H1 (cell line): Measurements from ENCODE around the gene GATD1. TPM values are rescaled to one million over a fixed set of nuclear protein-coding genes. Genes with fewer than 3 reads are reported as not detected.

ENCODE experiments used
- FOSL1 ChIP-seq: IDR thresholded peaks from 2 replicates; pipeline ENCODE4 v1.6.1; 2011; ENCODE audit warnings: mild to moderate bottlenecking, low read depth, low read length, moderate library complexity; ENCODE audit not compliant: insufficient read depth
- SRF ChIP-seq: IDR thresholded peaks from 2 replicates; pipeline ENCODE4 v1.6.1; 2011; ENCODE audit warnings: mild to moderate bottlenecking, low read depth, low read length, moderate library complexity
- polyA plus RNA-seq, 7 experiments: library from polyadenylated mRNA; depleted of rRNA in 3 of 7; stranded (reverse) in 5 of 7; unstranded in 2 of 7; fragments of >200 nt in 5 of 7; fragments of 200-250 nt in 2 of 7; gene quantifications; 1 replicate in 5 of 7; 2 replicates in 1 of 7; 4 replicates in 1 of 7; pipeline versions ENCODE4 v1.2.1 to v1.2.3, GENCODE V29; 2011 to 2013; ENCODE audit warnings: missing spikeins in 2 of 7, mixed read lengths in 2 of 7
- total RNA-seq: library from RNA; stranded (reverse); fragmentation: NEBNext Ultra II Directional; extraction: Animal tissue kit (Norgen Biotek cat#: 25700); gene quantifications from 2 replicates; pipeline ENCODE4 v1.2.1, GENCODE V29; 2021
- TF ChIP-seq, protein P1 (sequence below): fragments of 300-600 bp; sonication (generic); IDR thresholded peaks from 2 replicates; pipeline ENCODE4 v1.7.1; 2012; ENCODE audit warnings: low read length, moderate library complexity, mild to moderate bottlenecking, inconsistent platforms; ENCODE audit not compliant: insufficient replicate concordance

GATD1 gene
- total and polyA plus RNA-seq, 2 of the 8 experiments (the other 6 are each of a cell fraction or from before 2014, with no cell fraction given): 47.5 to 54.8 TPM

DNA sequence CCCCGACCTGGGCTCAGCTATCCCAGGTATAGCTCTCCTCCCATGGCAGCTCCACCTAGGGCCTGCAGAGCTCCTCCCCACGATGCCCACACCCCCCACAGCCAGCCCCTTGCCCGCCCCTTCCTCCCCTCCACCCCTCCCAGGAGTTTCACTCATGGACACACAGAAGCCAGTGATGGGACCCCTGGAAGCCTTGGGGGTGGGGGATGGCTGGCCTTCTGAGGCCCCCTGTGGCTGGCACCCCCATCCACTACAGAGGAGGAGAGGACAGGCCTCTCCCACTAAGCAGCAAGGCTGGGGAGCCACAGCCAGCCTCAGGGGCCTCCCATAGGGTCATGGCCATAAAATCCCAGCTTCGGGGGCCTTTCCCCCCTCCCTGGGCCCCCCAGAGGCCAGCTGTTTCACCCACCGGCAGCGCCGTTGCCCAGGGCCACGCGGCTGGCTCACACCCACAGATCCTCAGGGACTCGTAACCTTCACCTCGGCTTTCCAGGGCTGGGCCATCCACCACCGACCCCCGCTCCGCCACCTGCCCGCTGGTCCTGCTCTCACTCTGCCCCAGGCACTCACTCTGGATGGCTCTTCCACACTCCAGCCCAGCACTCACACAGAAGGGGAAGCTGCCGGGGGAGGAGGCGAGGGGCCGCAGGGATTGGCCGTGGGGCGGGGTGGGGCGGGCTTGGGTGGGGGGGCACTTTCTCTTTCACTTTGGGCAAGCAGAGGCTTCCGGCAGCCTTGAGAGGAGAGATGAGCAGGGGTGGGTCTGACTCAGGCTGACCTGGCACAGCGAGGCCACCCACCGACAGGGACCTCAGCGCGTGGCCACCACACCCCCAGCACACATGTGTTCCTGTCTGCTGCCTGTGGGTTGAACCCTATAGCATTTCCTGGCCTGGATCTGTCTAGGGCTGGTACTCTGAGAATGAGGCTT is 18.6 kb upstream of the GATD1 start (continued):
- TF ChIP-seq, protein P1, sequence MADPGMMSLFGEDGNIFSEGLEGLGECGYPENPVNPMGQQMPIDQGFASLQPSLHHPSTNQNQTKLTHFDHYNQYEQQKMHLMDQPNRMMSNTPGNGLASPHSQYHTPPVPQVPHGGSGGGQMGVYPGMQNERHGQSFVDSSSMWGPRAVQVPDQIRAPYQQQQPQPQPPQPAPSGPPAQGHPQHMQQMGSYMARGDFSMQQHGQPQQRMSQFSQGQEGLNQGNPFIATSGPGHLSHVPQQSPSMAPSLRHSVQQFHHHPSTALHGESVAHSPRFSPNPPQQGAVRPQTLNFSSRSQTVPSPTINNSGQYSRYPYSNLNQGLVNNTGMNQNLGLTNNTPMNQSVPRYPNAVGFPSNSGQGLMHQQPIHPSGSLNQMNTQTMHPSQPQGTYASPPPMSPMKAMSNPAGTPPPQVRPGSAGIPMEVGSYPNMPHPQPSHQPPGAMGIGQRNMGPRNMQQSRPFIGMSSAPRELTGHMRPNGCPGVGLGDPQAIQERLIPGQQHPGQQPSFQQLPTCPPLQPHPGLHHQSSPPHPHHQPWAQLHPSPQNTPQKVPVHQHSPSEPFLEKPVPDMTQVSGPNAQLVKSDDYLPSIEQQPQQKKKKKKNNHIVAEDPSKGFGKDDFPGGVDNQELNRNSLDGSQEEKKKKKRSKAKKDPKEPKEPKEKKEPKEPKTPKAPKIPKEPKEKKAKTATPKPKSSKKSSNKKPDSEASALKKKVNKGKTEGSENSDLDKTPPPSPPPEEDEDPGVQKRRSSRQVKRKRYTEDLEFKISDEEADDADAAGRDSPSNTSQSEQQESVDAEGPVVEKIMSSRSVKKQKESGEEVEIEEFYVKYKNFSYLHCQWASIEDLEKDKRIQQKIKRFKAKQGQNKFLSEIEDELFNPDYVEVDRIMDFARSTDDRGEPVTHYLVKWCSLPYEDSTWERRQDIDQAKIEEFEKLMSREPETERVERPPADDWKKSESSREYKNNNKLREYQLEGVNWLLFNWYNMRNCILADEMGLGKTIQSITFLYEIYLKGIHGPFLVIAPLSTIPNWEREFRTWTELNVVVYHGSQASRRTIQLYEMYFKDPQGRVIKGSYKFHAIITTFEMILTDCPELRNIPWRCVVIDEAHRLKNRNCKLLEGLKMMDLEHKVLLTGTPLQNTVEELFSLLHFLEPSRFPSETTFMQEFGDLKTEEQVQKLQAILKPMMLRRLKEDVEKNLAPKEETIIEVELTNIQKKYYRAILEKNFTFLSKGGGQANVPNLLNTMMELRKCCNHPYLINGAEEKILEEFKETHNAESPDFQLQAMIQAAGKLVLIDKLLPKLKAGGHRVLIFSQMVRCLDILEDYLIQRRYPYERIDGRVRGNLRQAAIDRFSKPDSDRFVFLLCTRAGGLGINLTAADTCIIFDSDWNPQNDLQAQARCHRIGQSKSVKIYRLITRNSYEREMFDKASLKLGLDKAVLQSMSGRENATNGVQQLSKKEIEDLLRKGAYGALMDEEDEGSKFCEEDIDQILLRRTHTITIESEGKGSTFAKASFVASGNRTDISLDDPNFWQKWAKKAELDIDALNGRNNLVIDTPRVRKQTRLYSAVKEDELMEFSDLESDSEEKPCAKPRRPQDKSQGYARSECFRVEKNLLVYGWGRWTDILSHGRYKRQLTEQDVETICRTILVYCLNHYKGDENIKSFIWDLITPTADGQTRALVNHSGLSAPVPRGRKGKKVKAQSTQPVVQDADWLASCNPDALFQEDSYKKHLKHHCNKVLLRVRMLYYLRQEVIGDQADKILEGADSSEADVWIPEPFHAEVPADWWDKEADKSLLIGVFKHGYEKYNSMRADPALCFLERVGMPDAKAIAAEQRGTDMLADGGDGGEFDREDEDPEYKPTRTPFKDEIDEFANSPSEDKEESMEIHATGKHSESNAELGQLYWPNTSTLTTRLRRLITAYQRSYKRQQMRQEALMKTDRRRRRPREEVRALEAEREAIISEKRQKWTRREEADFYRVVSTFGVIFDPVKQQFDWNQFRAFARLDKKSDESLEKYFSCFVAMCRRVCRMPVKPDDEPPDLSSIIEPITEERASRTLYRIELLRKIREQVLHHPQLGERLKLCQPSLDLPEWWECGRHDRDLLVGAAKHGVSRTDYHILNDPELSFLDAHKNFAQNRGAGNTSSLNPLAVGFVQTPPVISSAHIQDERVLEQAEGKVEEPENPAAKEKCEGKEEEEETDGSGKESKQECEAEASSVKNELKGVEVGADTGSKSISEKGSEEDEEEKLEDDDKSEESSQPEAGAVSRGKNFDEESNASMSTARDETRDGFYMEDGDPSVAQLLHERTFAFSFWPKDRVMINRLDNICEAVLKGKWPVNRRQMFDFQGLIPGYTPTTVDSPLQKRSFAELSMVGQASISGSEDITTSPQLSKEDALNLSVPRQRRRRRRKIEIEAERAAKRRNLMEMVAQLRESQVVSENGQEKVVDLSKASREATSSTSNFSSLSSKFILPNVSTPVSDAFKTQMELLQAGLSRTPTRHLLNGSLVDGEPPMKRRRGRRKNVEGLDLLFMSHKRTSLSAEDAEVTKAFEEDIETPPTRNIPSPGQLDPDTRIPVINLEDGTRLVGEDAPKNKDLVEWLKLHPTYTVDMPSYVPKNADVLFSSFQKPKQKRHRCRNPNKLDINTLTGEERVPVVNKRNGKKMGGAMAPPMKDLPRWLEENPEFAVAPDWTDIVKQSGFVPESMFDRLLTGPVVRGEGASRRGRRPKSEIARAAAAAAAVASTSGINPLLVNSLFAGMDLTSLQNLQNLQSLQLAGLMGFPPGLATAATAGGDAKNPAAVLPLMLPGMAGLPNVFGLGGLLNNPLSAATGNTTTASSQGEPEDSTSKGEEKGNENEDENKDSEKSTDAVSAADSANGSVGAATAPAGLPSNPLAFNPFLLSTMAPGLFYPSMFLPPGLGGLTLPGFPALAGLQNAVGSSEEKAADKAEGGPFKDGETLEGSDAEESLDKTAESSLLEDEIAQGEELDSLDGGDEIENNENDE: no peak
- TF ChIP-seq FOSL1 (no peak), SRF (no peak)
